Psoas muscle (tissue), 8 donors: Measurements from ENCODE around the gene IL31. TPM values are rescaled to one million over a fixed set of nuclear protein-coding genes. Genes with fewer than 3 reads are reported as not detected.
A peak's percentile ranks its signal among the peaks of the same experiment; 100 is the strongest.

Experiments used
- ATAC-seq, 4 donors: fragments of 200-7000 bp; cut with Tn5 transposase; one replicate each; pipeline ENCODE4 v1.9.1; 2020; ENCODE audit warnings: moderate library complexity in 3 of 4, mild to moderate bottlenecking in 2 of 4
- DNase-seq, 2 donors: peaks; one replicate each; pipeline ENCODE4 v3.0.0-alpha.2; 2020
- H3K27ac ChIP-seq: fragments of 200-600 bp; one replicate; pipeline ENCODE4 v1.8.0; 2022
- H3K27me3 ChIP-seq, 3 donors: fragments of 200-600 bp in 1 of 3; one replicate each; pipeline versions ENCODE4 v1.6.1 to v1.8.0; 2013 to 2022; ENCODE audit warnings: low read length in 2 of 3, mild to moderate bottlenecking in 2 of 3, moderate library complexity in 1 of 3; ENCODE audit not compliant: insufficient read depth in 3 of 3
- H3K36me3 ChIP-seq, 2 donors: fragments of 200-600 bp in 1 of 2; one replicate each; pipeline versions ENCODE4 v1.6.1 to v1.8.0; 2013 to 2022; ENCODE audit warnings: low read depth in 1 of 2, mild to moderate bottlenecking in 1 of 2, moderate library complexity in 1 of 2; ENCODE audit not compliant: insufficient read depth in 1 of 2
- H3K4me1 ChIP-seq: fragments of 200-600 bp; one replicate; pipeline ENCODE4 v1.8.0; 2022
- H3K4me3 ChIP-seq: fragments of 200-600 bp; one replicate; pipeline ENCODE4 v1.8.0; 2022; ENCODE audit warnings: mild to moderate bottlenecking
- H3K9me3 ChIP-seq: fragments of 200-600 bp; one replicate; pipeline ENCODE4 v1.8.0; 2022
- CTCF ChIP-seq: fragments of 200-600 bp; IDR thresholded peaks from one replicate; pipeline ENCODE4 v1.8.0; 2022; ENCODE audit warnings: antibody characterized with exemption
- WGBS, 3 donors: extraction: QIAGEN DNeasy Blood & Tissue Kit; methylation state at CpG; one replicate each; pipeline versions ENCODE4 v1.1.6 to v1.1.7; 2013; 5-methylcytosine and 5-hydroxymethylcytosine counted together
- intact Hi-C, 2 donors: fragments of 100-400 bp; cut with DNase I; formaldehyde crosslinking; loops; one replicate each; pipeline versions ENCODE4 v1.11.0 to v1.14.2; 2022
- polyA plus RNA-seq, 3 donors: library from polyadenylated mRNA; stranded (reverse); fragments of 200-250 nt; gene quantifications; one replicate each; pipeline ENCODE4 v1.2.3, GENCODE V29; 2013
- total RNA-seq, 4 donors: library from RNA; stranded (reverse); fragmentation: NEBNext Ultra II Directional in 2 of 4; extraction: Animal tissue kit (Norgen Biotek cat#: 25700) in 2 of 4; gene quantifications; one replicate each; pipeline versions ENCODE4 v1.2.1 to v1.2.4, GENCODE V29; 2021 to 2023
- donor health status: healthy with polysubstance abuse.
- donor health status: DM: no; HTN: no; CAD: no; lungs with moderate emphysema.
- donor health status: Bipolar disorder and iron deficiency.
- donor health status: healthy.
- donor health status: DM: yes; HTN: yes; CAD: no.
- donor health status: DM: no; HTN: no; CAD: no.
- donor health status: DM: no; HTN: no; CAD: no.
- donor health status: DM: yes; HTN: yes; CAD: no.

The IL31 gene
- total and polyA plus RNA-seq, 7 donors: not detected

GRCh38 chr12:122133192-122133950 is 40.6 kb downstream of the IL31 start:
- no peaks in the 10 kb centered on the region for H3K9me3 ChIP-seq
- DNase-seq (no peak), ATAC-seq (no peak)
- no peaks in the 10 kb centered on the region for H3K27me3 ChIP-seq
- peak overlapping the region; percentile 66 for H3K27ac ChIP-seq
- 65 to 71% (median 69%) methylated on average over 28 of the region's 28 CpGs for WGBS, 3 donors
- peaks cover 5 to 100% of the 10 kb centered on the region in 2 donors for H3K36me3 ChIP-seq
- H3K4me1 ChIP-seq: peaks cover 6% of the 10 kb centered on the region
- TF ChIP-seq CTCF: no peak
- no peak overlapping the region for H3K4me3 ChIP-seq
- intact Hi-C loops: no loop called here

GRCh38 chr12:122130150-122130549 is 43.9 kb downstream of the IL31 start:
- peaks cover 33% of the 10 kb centered on the region for H3K4me1 ChIP-seq

GRCh38 chr12:122129131-122129530 is 44.9 kb downstream of the IL31 start:
- H3K9me3 ChIP-seq: no peaks in the 10 kb centered on the region
- 89 to 94% (median 93%) methylated on average over 13 of the region's 13 CpGs for WGBS, 3 donors
- peak overlapping the region; percentile 66 for H3K27ac ChIP-seq
- TF ChIP-seq CTCF: no peak
- intact Hi-C loops: loop anchor here in 1 of 2 donors (5.0 kb wide), 1 partner anchor 42 kb away; no protein-coding TSS in a partner anchor
- H3K4me3 ChIP-seq: no peak overlapping the region
- peaks cover 0 to 71% of the 10 kb centered on the region in 2 donors for H3K36me3 ChIP-seq
- H3K27me3 ChIP-seq: no peaks in the 10 kb centered on the region
- no peak for DNase-seq
- no peak for ATAC-seq
- peaks cover 42% of the 10 kb centered on the region for H3K4me1 ChIP-seq

More at GRCh38 chr12:122130150-122130549, 43.9 kb downstream of the IL31 start:
- Histone ChIP-seq H3K27me3 (no peaks in the 10 kb centered on the region), H3K36me3 (peaks cover 2 to 81% of the 10 kb centered on the region in 2 donors), H3K27ac (peak overlapping the region; percentile 66), H3K4me3 (no peak overlapping the region), H3K9me3 (no peaks in the 10 kb centered on the region)
- TF ChIP-seq CTCF: no peak
- 48 to 75% (median 58%) methylated on average over 17 of the region's 17 CpGs for WGBS, 3 donors
- peak; percentile 21 to 59 (median 44) for ATAC-seq
- DNase-seq: peak in 1 of 2 donors; percentile 45
- intact Hi-C loops: loop anchor here (2.0 kb wide), 1 partner anchor 61 kb away; no protein-coding TSS in a partner anchor

GRCh38 chr12:122128481-122128880 is 45.5 kb downstream of the IL31 start:
- H3K27me3 ChIP-seq: no peaks in the 10 kb centered on the region
- 81 to 87% (median 84%) methylated on average over 5 of the region's 5 CpGs for WGBS, 3 donors
- DNase-seq: no peak
- no peak for TF ChIP-seq CTCF
- H3K27ac ChIP-seq: no peak overlapping the region
- no peak overlapping the region for H3K4me3 ChIP-seq
- H3K9me3 ChIP-seq: no peaks in the 10 kb centered on the region
- intact Hi-C loops: loop anchor here in 1 of 2 donors (5.0 kb wide), 1 partner anchor 41 kb away; no protein-coding TSS in a partner anchor
- no peak for ATAC-seq
- peaks cover 46% of the 10 kb centered on the region for H3K4me1 ChIP-seq
- H3K36me3 ChIP-seq: peaks cover 0 to 64% of the 10 kb centered on the region in 2 donors
